Measurements from ENCODE around the gene LDLRAD3.
A peak's percentile ranks its signal among the peaks of the same experiment; 100 is the strongest.

The LDLRAD3 gene

DNA sequence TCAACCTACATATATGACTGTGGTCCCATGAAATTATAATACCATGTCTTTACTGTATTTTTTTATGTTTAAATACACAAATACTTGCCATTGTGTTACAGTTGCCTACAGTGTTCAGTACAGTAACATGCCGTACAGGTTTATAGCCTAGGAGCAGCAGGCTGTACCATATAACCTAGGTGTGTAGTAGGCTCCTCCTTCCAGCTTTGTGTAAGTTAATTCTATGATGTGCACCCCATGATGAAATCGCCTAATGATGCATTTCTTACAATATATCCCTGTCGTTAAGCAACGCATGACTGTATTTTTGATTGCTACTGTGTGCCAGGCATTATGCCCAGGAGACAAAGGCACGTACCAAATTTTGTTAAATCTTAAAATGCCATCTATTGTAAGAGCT is 163.7 kb downstream of the LDLRAD3 start:
- no peak for DNase-seq (ENCODE audit: low read depth)
- no peak for TF ChIP-seq CTCF (IDR thresholded peaks at IDR 0.05; ENCODE audit: low read length, missing control alignments)
- no peak overlapping the region for H3K4me3 ChIP-seq (replicated peaks; ENCODE audit: low read depth, low read length)

DNA sequence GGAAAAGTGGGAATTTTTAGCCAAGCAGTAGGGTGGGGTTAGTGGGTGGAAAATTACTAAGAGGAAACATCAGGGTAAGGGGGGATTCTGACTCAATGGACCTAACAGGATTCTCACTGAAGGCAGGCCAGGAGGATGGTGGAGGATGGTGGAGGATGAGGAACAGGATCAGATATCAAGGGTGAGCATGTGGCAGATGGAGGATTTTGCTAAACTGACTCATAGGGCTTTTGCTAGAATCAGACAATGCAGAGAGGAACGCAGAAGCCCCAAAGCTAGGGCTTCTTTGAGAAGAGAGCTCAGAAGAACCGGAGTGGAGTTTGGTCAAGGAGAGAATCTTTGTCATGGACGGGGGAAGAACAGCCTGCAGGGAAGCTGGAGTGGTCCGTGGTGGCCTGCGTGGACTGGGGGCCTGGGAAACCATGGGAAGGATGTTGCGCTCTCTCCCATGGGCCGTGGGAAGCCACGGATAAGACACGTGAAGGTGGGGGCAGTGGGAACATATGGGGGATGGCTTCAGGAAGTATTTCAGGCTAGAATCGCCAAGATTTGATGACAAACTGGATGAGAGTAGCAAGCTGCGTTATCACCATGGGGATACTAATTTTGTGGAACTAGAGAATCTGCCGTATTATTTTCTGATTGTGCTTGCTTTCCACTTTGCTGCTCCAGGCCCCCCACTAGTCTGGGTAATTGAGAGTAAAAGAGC is 165.2 kb downstream of the LDLRAD3 start:
- TF ChIP-seq CTCF (IDR thresholded peaks at IDR 0.05; ENCODE audit: low read length, missing control alignments): no peak
- peak; percentile 28 for DNase-seq (ENCODE audit: low read depth)

GRCh38 chr11:36109590-36109849 is 165.7 kb downstream of the LDLRAD3 start:
- H3K4me3 ChIP-seq (replicated peaks; ENCODE audit: low read depth, low read length): no peak overlapping the region
- TF ChIP-seq CTCF (IDR thresholded peaks at IDR 0.05; ENCODE audit: low read length, missing control alignments): no peak
- DNase-seq (ENCODE audit: low read depth): no peak

More for the DNA sequence above, 165.2 kb downstream of the LDLRAD3 start:
- no peak overlapping the region for H3K4me3 ChIP-seq (replicated peaks; ENCODE audit: low read depth, low read length)

DNA sequence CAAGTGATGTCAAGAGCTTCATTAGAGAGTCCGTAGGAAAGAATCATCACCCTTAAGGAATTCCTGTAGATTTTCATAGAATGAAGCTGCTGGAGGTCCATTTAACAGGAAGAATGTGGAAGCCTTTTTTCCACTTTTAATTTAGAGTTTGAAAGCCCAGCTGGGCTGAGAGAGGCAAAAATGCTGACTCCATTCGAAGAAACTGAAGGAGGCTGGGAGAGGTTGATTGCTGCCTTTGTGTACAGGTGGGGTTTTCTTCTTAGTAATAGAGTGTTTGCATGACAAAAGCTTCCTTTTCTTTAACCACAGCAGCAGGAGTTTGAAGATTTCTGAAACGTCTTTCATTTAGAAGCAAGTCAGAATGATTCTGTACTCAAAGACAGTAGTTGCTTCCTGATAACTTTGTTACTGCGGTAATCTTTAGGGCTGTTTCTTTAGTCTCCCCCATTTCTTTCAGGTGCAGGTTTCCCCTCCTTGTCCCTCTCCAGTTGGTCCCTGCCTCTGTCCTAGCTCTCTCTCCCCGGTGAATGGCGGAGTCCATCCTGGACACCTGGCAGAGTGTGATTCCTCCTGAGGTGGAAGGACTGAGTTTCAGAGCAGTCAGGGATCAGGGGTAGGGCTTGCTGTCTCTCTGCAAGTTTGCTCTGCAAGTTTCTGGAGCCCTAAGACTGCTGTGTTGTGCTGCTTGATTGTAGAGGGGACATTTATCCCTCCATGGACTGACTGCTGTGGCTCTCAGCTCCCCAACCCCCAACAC is 166.2 kb downstream of the LDLRAD3 start:
- TF ChIP-seq CTCF (IDR thresholded peaks at IDR 0.05; ENCODE audit: low read length, missing control alignments): no peak
- DNase-seq (ENCODE audit: low read depth): peak; percentile 38
- no peak overlapping the region for H3K4me3 ChIP-seq (replicated peaks; ENCODE audit: low read depth, low read length)

GRCh38 chr11:36110668-36111410 is 167.0 kb downstream of the LDLRAD3 start:
- no peak for TF ChIP-seq CTCF (IDR thresholded peaks at IDR 0.05; ENCODE audit: low read length, missing control alignments)
- DNase-seq (ENCODE audit: low read depth): no peak

GRCh38 chr11:36114095-36114494 is 170.2 kb downstream of the LDLRAD3 start:
- no peak for TF ChIP-seq CTCF (IDR thresholded peaks at IDR 0.05; ENCODE audit: low read length, missing control alignments)
- DNase-seq (ENCODE audit: low read depth): no peak
- no peak overlapping the region for H3K4me3 ChIP-seq (replicated peaks; ENCODE audit: low read depth, low read length)

More at GRCh38 chr11:36110668-36111410, 167.0 kb downstream of the LDLRAD3 start:
- H3K4me3 ChIP-seq (replicated peaks; ENCODE audit: low read depth, low read length): no peak overlapping the region

Data from fibroblast of pulmonary artery (primary cell).